GM19438 (cell line): ENCODE measurements around the gene PCDH9.

Source experiments
- ATAC-seq: cut with Tn5 transposase; IDR thresholded peaks from one replicate; pipeline ENCODE4 v1.9.1; 2021; ENCODE audit warnings: low read depth; ENCODE audit not compliant: unreplicated experiment

The PCDH9 gene

DNA sequence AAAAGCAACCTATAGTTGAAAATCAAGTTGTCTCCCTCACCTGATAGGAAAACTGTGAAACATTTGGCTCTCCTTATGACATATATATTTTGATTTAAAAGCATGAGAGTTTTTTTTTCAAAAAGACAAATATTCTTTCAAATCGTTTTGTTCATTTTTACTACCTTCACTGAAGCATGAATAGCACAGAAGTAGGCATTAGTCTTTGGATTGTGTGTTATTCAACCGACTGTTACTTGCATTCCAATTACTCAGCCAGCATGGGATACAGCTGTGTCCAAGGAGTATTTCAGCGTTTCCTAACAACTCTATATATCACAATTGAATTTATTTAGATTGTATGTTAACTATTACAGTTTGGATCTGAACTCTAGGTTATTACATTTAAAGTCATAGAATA is 135.2 kb downstream of the PCDH9 start:
- ATAC-seq = no peak

DNA sequence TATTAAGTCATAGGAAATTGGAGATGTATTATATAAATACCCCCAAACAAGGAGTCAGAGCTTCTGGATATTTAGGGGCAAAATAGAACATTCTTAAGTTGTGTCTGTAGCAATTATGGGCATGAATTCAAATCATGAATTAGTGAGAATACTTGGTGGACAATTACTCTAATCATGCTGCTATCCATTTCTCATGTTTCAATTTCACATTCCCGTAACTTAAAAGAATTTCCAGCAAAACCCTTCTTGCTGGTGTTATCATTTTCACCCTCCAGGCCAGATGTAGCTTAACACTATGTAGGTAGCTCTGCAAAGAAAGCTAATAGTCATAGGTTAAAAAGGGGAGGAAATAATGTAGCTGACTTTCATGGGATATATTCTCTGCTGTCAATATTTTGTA is 136.1 kb downstream of the PCDH9 start:
- no peak for ATAC-seq

- no peak for ATAC-seq
Observed at GRCh38 chr13:67091603-67092002, 138.5 kb downstream of the PCDH9 start.

DNA sequence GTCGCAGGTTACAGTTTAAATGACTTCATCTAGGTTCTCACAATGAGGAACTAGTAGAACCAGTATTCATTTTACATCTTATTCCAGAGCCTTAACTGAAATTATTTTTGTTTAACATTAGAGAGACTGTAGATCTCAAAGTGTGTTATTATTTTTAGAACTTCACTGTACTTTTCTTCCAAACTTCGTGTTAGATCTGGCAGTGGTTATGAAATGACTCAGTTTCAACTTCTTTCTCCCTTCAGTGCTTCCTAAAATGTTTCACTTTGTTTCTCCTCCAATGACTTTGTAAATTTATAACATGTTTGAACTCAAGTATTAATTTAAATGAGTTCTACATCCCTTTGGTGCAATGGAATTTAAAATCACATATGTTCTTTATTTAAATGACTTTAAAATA is 139.3 kb downstream of the PCDH9 start:
- no peak for ATAC-seq

GRCh38 chr13:67087527-67087926 is 142.6 kb downstream of the PCDH9 start:
- ATAC-seq = no peak

- ATAC-seq = no peak
Observed at GRCh38 chr13:67086260-67086659, 143.9 kb downstream of the PCDH9 start.

DNA sequence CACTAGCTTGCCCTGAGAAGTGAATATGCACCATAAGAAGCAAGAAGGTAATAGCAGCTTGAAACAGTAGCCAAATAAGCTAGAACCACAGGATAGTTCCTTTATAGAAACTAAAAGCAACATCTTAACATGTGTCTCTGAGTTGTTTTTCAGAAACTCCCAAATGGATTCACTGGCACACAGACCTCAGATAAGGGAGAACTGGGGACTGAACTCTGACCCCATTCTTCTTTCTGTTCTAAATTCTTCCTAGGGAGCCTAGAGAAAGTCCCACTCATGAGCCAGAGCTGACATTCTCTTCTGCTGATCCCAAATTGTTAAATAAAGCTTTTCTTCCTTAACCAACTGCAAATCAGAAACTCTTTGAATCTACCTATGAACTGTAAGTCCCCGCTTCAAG is 146.1 kb downstream of the PCDH9 start:
- no peak for ATAC-seq

GRCh38 chr13:67083519-67083918 is 146.6 kb downstream of the PCDH9 start:
- no peak for ATAC-seq

- no peak for ATAC-seq
Observed at GRCh38 chr13:67080351-67080750, 149.8 kb downstream of the PCDH9 start.

GRCh38 chr13:67078062-67078461 is 152.1 kb downstream of the PCDH9 start:
- ATAC-seq = no peak

GRCh38 chr13:67077132-67077531 is 153.0 kb downstream of the PCDH9 start:
- ATAC-seq = no peak

DNA sequence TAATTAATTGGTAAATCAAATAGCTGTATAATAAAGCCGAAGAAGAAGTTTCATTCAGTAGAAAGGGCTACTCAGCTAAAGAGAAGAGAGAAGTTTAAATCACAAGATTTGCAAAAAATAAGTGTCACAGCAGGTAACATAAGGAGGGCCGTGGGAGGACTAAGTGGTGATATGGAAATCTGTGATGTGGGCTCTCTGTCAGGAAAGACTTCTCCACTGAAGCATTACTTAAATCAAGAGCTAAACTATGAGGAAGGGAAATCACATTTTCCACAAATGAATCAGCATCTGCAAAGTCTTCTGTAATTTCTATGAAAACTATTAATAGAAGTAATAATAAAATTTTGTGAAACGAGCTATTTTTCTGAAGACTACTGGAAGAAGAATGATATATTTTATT is 153.8 kb downstream of the PCDH9 start:
- no peak for ATAC-seq

DNA sequence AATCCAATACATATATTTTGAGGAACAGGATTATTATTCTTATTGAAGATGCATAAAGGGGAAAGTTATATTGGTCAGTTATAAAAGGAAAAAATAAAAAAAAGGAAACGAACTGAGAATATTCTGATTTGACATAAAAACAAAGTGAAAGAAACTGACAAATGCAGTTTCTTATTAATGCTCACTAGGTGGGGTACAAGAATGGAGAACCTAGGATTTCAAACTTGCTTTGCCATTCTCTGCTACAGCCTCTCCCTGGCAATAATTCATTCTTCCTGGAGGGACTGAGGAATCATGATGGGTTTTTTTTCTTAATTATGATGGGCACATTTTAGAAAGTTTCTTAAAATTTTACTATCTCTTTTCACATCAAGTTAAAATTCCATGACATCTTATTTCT is 154.9 kb downstream of the PCDH9 start:
- ATAC-seq = no peak

- peak; percentile 53 for ATAC-seq
Observed at GRCh38 chr13:67071918-67072598, 158.1 kb downstream of the PCDH9 start.

DNA sequence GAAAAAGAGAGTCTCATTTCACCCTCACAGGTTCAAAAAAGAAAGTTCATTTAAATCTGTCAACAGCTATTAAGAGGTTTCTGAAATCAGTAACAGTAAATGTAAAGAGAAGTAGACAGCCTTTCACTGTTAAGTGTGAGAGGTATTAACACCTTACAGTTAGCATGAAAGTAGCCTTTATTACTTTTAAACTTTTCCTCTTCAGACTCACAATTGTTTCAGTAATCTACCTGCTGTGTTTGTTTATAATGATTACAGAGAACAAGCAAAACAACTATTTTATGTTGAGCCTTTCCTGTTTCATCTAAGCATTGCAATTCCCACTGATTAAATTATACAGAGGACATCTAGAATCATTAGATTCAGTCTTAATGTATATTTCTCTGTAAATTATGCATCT is 159.8 kb downstream of the PCDH9 start:
- no peak for ATAC-seq

DNA sequence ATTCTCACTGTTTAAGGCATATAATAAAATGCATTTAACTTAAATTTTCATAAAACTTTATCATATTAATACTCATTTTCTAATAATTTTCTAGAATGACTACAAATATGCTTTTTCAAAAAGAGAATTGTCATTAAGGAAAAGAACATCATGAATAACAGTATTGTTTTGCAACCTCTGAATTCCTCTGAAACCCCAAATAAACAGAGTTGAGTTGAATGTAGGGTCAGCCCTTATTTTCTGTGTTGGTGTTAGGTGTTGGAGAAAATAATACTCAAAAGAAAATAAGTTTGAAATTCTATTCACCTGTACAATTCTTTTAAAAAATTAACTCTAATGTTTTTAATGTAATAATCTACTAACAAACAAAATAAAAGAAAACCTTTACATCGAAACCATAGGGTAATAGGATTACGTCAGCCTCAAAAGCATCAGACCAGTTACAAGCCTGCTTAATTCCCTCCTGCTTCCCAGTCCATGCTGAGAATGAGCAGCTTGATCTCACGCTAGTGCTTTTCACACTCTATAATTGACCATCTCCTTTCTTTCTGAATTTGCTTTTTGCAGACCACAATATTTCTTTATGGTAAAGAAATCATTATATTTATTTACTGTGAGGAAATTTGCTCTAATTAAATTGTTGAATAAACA is 160.9 kb downstream of the PCDH9 start:
- no peak for ATAC-seq

DNA sequence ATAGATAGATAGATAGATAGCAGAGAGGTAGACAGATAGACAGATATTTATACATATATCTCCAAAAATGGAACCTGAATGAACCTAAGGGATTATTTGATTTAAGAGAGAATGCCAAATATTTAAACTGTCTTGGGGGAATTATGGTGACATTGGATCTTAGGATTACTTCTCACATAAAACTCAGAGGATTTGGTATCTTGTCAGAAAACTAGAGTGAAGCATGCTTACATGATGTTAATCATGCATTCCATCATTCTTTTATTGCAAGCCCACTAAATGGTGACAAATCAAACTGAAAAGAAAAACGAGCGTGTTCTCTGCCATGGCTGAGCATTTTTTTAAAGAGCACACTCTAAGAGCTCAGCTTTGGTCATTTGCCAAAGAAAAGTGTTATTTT is 165.2 kb downstream of the PCDH9 start:
- ATAC-seq = no peak

DNA sequence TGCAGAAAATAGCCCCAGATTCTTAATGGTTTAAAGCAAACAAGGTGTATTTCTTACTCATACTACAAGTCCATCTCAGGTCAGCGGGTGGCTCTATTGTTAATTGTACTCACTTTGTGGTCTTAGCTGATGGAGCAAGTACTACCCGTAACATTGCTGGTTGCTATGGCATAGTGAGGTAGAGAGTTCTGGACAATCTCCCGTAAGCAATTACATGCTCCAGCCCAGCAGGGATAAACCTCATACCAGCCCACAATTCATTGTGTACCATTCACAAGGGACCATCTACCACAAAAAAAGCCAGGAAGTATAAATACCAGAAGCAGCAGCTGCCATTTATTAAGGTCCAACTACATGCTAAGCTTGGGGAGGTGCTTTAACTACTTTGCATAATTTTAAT is 167.1 kb downstream of the PCDH9 start:
- ATAC-seq = no peak

DNA sequence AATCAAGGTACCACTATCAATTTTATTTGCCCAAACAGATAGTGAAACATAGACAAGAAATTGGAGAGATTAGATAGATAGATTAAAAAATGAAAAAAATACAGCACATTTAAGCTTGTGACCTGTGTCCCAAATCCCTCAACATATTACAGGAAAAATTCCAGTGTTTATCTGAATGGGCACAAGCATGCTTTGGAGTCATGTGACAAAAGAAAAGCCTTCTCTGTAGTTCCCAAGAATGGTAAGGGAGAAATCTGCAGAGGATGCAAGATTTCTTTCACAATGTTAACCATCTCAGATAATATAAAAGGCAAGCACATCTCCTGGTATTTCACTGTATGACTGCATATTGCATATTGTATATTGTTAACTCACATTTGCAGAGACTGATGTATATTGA is 168.0 kb downstream of the PCDH9 start:
- no peak for ATAC-seq

DNA sequence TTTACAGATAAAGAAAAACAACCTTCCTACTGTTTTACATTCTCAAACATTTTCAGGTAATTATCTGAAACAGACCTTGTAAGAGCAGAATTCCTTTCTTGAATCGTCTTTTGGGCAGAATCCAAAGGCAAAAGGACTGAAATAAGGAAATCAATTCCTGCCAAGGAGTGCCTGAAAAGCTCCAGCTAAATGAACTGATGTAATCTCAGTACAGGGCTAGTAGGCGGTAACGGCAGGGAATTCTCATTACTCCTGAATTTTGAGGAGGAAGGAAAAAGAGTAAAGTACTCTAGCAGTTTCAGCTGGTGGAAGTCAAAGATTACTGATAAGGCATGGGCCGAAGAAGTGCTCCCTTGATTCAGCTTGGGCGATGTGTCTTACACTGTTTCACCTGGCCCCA is 168.4 kb downstream of the PCDH9 start:
- ATAC-seq = no peak

DNA sequence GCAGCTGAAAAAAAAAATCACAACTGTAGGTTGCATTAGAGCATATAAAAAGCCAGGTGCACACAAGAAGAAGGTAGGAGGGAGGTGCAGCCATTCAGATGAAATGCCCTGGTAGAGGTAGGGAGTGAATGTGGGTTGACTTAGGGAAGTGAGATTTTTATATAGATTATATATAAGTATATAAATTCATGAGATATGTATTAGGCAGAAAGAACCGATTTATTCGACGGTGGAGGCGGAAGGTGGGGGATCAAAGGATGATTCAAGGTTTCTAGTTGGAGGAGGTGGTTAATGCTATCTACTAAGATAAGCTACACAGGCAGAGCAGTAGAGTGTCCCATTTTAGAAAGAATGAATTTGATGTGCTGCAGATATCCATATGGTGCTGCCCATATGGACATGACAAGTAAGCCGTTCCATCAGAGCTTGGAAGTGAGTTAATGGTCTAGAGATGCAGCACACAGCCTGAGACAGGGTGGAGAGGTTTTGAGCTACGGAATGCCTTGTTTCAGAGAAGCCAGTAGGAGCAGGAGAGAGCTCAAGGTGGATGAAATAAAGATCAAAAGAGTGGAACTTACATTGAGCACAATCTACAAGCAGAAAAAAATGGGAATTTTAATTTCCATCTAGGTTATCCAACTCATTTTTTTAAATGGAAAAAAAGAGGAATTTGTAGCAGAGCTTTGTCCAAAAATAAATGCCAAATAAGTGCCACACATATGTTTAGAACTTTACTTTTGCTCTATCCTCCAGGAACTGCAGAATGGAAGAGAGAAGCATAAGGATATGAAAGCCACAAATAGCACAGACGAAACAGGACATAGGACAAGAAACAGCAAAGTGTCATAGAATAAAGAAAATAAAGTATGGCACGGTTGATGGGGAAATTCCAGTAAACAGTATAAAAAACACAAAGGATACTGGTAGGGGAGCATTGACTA is 177.3 kb downstream of the PCDH9 start:
- ATAC-seq = no peak
